ENCODE measurements around the gene MAN2A2.
A peak's percentile ranks its signal among the peaks of the same experiment; 100 is the strongest.
"Not testable (repeated sequence)": the region's sequence is repeated elsewhere in the genome, so short reads cannot be mapped to it uniquely, and the experiment has no call there.

MAN2A2 gene

DNA sequence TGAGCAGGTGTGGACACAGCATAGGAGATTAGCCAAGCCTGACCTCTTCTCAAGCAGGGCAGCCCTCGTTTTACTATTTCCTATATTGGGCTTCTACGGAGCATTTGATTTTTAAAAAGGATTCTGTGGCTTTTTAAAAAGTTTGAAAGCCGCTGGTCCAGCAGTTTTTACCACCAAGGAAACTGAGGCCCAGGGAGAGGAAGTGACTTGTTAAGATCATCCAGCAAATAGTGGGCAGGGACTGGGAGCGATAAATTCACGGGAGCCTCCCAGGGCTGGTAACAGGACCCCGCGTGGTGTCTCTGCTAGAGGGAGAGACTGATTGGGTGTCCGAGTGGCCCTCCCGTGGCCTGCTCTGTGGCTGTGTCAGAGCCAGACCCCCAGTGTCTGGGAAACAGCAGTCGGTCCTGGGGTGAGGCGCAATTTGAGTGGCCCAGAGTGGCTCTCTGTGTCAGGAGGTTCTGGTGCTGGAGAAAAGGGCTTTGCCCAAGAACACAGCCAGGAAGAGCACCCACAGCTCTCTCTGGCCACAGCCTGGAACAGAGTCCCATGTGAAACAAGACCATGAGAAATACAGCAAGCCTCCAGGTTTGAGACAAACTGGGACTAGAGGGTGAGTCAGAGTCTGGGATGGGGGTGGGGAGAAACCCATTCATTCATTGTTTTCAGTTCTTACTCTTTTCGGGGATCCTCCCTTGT is 30.5 kb upstream of the MAN2A2 start:
- H3K9ac ChIP-seq (ENCODE audit: low read depth, low read length): no peak overlapping the region
- peaks cover 14% of the 10 kb centered on the region for H3K36me3 ChIP-seq (ENCODE audit: control insufficient read depth, insufficient read depth, low read length)
- no peaks in the 10 kb centered on the region for H3K9me3 ChIP-seq (ENCODE audit: control insufficient read depth, insufficient read depth, low read length)
- H3K4me3 ChIP-seq (ENCODE audit: low read depth, low read length): peak overlapping the region; percentile 75
- H3K27me3 ChIP-seq (ENCODE audit: control insufficient read depth, insufficient read depth, low read length): no peaks in the 10 kb centered on the region
- peak overlapping the region; percentile 92 for H3K27ac ChIP-seq (ENCODE audit: low read depth, low read length)
- peaks cover 54% of the 10 kb centered on the region for H3K4me1 ChIP-seq (ENCODE audit: control insufficient read depth, insufficient read depth, low read length)

DNA sequence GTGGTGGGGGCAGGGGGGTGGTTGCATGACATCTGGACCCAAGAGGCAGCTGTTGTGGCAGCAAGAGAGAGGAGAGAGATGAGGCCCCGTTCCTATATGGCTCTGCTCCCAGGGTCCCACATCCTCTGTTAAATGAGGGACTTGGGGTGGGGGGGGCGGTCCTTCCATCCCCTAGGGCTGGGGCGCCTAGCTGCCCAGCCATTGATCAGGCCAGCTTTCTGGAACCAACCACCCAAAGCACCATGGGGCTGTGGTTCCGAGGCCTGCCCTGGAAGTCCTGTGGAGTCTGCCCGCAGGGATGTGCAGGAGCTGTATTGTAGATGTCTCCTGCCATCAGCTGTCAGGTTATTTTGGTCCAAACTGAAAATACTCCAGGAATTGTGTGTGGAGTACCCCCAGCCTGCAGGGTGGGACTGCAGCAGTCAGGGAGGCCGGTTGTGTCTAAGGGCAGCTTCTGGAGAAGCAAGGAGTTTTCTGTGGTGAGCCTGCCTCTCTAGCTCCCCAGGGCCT is 29.6 kb upstream of the MAN2A2 start:
- no peaks in the 10 kb centered on the region for H3K27me3 ChIP-seq (ENCODE audit: control insufficient read depth, insufficient read depth, low read length)
- no peak overlapping the region for H3K4me3 ChIP-seq (ENCODE audit: low read depth, low read length)
- H3K4me1 ChIP-seq (ENCODE audit: control insufficient read depth, insufficient read depth, low read length): peaks cover 47% of the 10 kb centered on the region
- H3K36me3 ChIP-seq (ENCODE audit: control insufficient read depth, insufficient read depth, low read length): peaks cover 20% of the 10 kb centered on the region
- no peaks in the 10 kb centered on the region for H3K9me3 ChIP-seq (ENCODE audit: control insufficient read depth, insufficient read depth, low read length)
- H3K27ac ChIP-seq (ENCODE audit: low read depth, low read length): peak overlapping the region; percentile 92
- H3K9ac ChIP-seq (ENCODE audit: low read depth, low read length): no peak overlapping the region

DNA sequence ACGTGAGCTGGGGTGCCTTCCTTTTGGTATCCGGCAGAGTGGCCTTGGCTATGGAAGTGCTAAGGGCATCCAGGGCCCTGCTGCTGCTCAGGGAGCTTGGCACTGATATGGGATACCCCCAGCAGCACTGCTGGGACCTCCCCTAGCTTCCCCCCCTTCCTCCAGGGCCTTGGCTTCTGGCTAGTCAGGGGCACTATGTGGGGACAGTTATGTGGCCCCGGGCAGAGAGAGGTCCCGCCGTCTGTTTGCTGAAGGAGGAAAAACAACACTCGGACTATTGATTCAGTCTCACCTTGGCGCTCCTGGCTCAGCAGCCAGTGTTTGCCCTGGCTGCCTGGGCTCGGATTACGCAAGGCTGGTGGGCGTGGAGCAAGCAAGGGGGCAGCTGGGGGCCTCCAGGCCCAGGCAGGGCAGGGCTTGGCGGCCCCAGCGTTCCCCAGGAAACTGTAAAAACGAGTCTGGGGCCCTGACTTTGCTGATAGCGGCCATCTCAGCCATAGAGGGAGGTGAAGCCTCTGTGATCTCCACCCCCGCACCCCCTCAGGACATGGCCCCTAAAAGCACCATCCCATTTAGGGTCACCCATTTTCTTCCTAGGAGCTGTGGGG is 29.0 kb upstream of the MAN2A2 start:
- no peak overlapping the region; the same call in 1 of the 2 replicates for H3K4me3 ChIP-seq (ENCODE audit: low read depth, low read length)
- H3K4me1 ChIP-seq (ENCODE audit: control insufficient read depth, insufficient read depth, low read length): peaks cover 42% of the 10 kb centered on the region
- peaks cover 23% of the 10 kb centered on the region for H3K36me3 ChIP-seq (ENCODE audit: control insufficient read depth, insufficient read depth, low read length)
- H3K27ac ChIP-seq (ENCODE audit: low read depth, low read length): peak overlapping the region; percentile 92
- no peak overlapping the region for H3K9ac ChIP-seq (ENCODE audit: low read depth, low read length)
- H3K9me3 ChIP-seq (ENCODE audit: control insufficient read depth, insufficient read depth, low read length): no peaks in the 10 kb centered on the region
- no peaks in the 10 kb centered on the region for H3K27me3 ChIP-seq (ENCODE audit: control insufficient read depth, insufficient read depth, low read length)

DNA sequence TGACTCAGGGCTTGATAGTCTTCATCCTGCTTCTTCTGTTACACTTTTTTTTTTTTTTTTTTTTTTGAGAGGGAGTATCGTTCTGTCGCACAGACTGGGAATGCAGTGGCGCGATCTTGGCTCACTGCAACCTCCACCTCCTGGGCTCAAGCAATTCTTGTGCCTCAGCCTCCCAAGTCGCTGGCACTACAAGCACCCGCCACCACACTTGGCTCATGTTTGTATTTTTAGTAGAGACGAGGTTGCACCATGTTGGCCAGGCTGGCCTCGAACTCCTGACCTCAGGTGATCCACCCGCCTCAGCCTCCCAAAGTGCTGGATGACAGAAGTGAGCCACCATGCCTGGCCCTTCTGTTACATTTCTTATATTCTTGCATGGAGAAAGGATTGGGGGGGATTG is 28.1 kb upstream of the MAN2A2 start:
- H3K9ac ChIP-seq (ENCODE audit: low read depth, low read length); H3K9me3 ChIP-seq (ENCODE audit: control insufficient read depth, insufficient read depth, low read length); H3K27ac ChIP-seq (ENCODE audit: low read depth, low read length); H3K27me3 ChIP-seq (ENCODE audit: control insufficient read depth, insufficient read depth, low read length); H3K4me3 ChIP-seq (ENCODE audit: low read depth, low read length): not testable (repeated sequence)
- Histone ChIP-seq H3K4me1 (ENCODE audit: control insufficient read depth, insufficient read depth, low read length) (peaks cover 33% of the 10 kb centered on the region), H3K36me3 (ENCODE audit: control insufficient read depth, insufficient read depth, low read length) (peaks cover 32% of the 10 kb centered on the region)

DNA sequence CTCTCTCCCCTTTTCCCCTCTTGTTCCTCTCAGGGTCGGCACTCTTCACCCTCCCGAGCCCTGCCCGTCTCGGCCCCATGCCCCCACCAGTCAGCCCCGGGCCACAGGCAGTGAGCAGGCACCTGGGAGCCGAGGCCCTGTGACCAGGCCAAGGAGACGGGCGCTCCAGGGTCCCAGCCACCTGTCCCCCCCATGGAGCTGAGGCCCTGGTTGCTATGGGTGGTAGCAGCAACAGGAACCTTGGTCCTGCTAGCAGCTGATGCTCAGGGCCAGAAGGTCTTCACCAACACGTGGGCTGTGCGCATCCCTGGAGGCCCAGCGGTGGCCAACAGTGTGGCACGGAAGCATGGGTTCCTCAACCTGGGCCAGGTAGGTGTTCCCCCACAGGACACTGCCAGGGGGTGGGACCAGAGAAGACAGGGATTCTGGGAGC is 27.5 kb upstream of the MAN2A2 start:
- Histone ChIP-seq H3K4me1 (ENCODE audit: control insufficient read depth, insufficient read depth, low read length) (peaks cover 27% of the 10 kb centered on the region), H3K27ac (ENCODE audit: low read depth, low read length) (no peak overlapping the region), H3K36me3 (ENCODE audit: control insufficient read depth, insufficient read depth, low read length) (peaks cover 38% of the 10 kb centered on the region), H3K9ac (ENCODE audit: low read depth, low read length) (no peak overlapping the region), H3K27me3 (ENCODE audit: control insufficient read depth, insufficient read depth, low read length) (no peaks in the 10 kb centered on the region), H3K4me3 (ENCODE audit: low read depth, low read length) (no peak overlapping the region), H3K9me3 (ENCODE audit: control insufficient read depth, insufficient read depth, low read length) (no peaks in the 10 kb centered on the region)

DNA sequence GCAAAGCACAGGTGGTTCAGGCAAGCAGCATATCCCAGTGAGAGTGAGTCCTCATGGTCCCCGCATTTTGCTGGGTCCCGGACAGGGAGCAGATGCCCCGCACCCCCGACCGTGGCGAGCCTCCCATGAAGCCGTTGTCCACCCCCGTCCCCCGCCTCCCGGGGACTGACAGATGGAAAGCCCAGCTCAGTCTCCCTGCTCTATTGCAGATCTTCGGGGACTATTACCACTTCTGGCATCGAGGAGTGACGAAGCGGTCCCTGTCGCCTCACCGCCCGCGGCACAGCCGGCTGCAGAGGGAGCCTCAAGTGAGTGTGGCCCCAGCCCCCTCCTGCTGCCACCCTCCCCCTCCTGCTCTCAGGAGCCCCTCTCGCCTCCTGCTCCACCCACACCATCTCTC is 27.1 kb upstream of the MAN2A2 start:
- Histone ChIP-seq H3K36me3 (ENCODE audit: control insufficient read depth, insufficient read depth, low read length) (peaks cover 42% of the 10 kb centered on the region), H3K9me3 (ENCODE audit: control insufficient read depth, insufficient read depth, low read length) (no peaks in the 10 kb centered on the region), H3K4me1 (ENCODE audit: control insufficient read depth, insufficient read depth, low read length) (peaks cover 24% of the 10 kb centered on the region), H3K27ac (ENCODE audit: low read depth, low read length) (no peak overlapping the region), H3K9ac (ENCODE audit: low read depth, low read length) (no peak overlapping the region), H3K4me3 (ENCODE audit: low read depth, low read length) (no peak overlapping the region), H3K27me3 (ENCODE audit: control insufficient read depth, insufficient read depth, low read length) (no peaks in the 10 kb centered on the region)

DNA sequence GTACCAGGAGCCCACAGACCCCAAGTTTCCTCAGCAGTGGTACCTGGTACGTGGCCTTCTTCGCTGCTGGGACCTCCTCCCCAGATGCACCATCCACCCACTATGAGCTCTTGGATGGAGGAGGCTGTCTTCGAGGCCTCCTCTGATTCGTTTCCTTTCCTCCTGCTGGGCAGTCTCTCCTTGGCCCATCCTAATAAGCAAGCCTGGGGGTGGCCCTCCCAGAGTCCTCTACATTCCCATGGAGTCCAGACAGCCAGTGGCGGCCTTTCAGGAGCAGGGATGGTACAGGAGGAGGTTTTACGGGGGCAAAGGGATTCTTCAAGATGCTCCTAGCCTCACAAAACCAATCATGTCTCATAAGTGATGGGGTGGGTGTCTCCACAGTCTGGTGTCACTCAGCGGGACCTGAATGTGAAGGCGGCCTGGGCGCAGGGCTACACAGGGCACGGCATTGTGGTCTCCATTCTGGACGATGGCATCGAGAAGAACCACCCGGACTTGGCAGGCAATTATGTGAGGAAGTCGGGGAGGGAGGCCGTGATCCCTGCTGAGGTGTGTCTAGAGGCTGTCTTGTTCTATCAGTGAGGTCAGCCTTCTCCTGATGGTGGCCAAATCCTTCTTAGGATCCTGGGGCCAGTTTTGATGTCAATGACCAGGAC is 26.5 kb upstream of the MAN2A2 start:
- H3K4me1 ChIP-seq (ENCODE audit: control insufficient read depth, insufficient read depth, low read length): peaks cover 24% of the 10 kb centered on the region
- H3K36me3 ChIP-seq (ENCODE audit: control insufficient read depth, insufficient read depth, low read length): peaks cover 48% of the 10 kb centered on the region
- no peaks in the 10 kb centered on the region for H3K27me3 ChIP-seq (ENCODE audit: control insufficient read depth, insufficient read depth, low read length)
- no peak overlapping the region for H3K9ac ChIP-seq (ENCODE audit: low read depth, low read length)
- no peak overlapping the region for H3K4me3 ChIP-seq (ENCODE audit: low read depth, low read length)
- no peaks in the 10 kb centered on the region for H3K9me3 ChIP-seq (ENCODE audit: control insufficient read depth, insufficient read depth, low read length)
- H3K27ac ChIP-seq (ENCODE audit: low read depth, low read length): no peak overlapping the region

DNA sequence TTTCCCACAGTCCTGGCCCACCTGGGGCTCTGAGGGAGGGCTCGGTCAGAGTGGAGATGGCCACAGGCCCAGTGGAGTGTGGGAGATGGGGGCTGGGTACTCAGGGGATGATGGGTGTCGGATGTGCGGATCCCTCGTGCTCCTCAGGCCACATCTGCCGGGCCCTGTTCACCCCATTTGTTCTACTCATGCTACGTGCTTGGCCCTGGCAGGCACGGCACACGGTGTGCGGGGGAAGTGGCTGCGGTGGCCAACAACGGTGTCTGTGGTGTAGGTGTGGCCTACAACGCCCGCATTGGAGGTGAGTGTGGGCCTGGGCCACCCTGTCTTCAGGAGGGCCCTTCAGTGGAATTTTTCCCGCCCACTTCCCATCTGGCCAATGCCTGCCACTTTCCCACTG is 25.8 kb upstream of the MAN2A2 start:
- Histone ChIP-seq H3K9me3 (ENCODE audit: control insufficient read depth, insufficient read depth, low read length) (no peaks in the 10 kb centered on the region), H3K27me3 (ENCODE audit: control insufficient read depth, insufficient read depth, low read length) (no peaks in the 10 kb centered on the region), H3K4me1 (ENCODE audit: control insufficient read depth, insufficient read depth, low read length) (peaks cover 22% of the 10 kb centered on the region), H3K36me3 (ENCODE audit: control insufficient read depth, insufficient read depth, low read length) (peaks cover 48% of the 10 kb centered on the region), H3K9ac (ENCODE audit: low read depth, low read length) (no peak overlapping the region), H3K4me3 (ENCODE audit: low read depth, low read length) (no peak overlapping the region), H3K27ac (ENCODE audit: low read depth, low read length) (no peak overlapping the region)

DNA sequence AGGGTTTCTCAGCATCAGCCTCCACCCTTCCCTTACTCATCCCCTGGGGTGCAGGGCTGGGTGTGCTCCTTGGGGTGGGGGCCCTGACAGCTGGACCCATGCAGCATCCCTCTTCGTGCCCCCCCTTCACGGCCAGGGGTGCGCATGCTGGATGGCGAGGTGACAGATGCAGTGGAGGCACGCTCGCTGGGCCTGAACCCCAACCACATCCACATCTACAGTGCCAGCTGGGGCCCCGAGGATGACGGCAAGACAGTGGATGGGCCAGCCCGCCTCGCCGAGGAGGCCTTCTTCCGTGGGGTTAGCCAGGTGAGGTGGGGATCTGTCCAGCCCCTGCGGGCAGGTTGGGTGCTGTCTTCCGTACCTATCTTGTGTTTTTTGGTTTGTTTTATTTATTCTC is 25.1 kb upstream of the MAN2A2 start:
- H3K27me3 ChIP-seq (ENCODE audit: control insufficient read depth, insufficient read depth, low read length): no peaks in the 10 kb centered on the region
- H3K4me3 ChIP-seq (ENCODE audit: low read depth, low read length): no peak overlapping the region
- peaks cover 15% of the 10 kb centered on the region for H3K4me1 ChIP-seq (ENCODE audit: control insufficient read depth, insufficient read depth, low read length)
- no peaks in the 10 kb centered on the region for H3K9me3 ChIP-seq (ENCODE audit: control insufficient read depth, insufficient read depth, low read length)
- no peak overlapping the region for H3K9ac ChIP-seq (ENCODE audit: low read depth, low read length)
- no peak overlapping the region for H3K27ac ChIP-seq (ENCODE audit: low read depth, low read length)
- H3K36me3 ChIP-seq (ENCODE audit: control insufficient read depth, insufficient read depth, low read length): peaks cover 48% of the 10 kb centered on the region

DNA sequence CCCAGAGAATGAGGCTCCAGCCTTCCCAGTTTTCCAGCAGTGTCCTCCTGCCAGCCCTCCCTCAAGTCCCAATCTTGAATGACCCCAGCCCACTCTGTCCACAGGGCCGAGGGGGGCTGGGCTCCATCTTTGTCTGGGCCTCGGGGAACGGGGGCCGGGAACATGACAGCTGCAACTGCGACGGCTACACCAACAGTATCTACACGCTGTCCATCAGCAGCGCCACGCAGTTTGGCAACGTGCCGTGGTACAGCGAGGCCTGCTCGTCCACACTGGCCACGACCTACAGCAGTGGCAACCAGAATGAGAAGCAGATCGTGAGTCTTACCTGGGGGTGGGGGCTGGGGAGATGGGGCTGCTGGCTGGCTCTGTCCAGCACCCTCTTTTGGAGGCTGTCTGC is 24.4 kb upstream of the MAN2A2 start:
- Histone ChIP-seq H3K9ac (ENCODE audit: low read depth, low read length) (no peak overlapping the region), H3K27ac (ENCODE audit: low read depth, low read length) (no peak overlapping the region), H3K4me1 (ENCODE audit: control insufficient read depth, insufficient read depth, low read length) (peaks cover 15% of the 10 kb centered on the region), H3K4me3 (ENCODE audit: low read depth, low read length) (no peak overlapping the region), H3K9me3 (ENCODE audit: control insufficient read depth, insufficient read depth, low read length) (no peaks in the 10 kb centered on the region), H3K36me3 (ENCODE audit: control insufficient read depth, insufficient read depth, low read length) (peaks cover 48% of the 10 kb centered on the region), H3K27me3 (ENCODE audit: control insufficient read depth, insufficient read depth, low read length) (no peaks in the 10 kb centered on the region)

DNA sequence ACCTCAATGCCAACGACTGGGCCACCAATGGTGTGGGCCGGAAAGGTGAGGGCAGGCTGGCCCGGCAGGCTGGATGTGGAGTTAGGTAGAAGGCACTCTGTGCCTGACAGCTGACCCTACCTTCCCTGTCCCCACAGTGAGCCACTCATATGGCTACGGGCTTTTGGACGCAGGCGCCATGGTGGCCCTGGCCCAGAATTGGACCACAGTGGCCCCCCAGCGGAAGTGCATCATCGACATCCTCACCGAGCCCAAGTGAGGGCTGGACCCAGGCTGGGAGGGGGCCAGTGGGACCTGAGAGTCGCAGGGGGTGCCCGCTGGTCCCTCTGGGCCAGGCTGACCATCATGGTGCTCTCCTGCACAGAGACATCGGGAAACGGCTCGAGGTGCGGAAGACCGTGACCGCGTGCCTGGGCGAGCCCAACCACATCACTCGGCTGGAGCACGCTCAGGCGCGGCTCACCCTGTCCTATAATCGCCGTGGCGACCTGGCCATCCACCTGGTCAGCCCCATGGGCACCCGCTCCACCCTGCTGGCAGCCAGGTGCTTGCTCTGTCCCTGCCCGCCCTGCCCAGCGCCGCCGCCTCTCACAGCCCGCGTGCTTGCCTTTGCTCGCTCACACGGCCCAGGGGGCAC is 23.3 kb upstream of the MAN2A2 start:
- H3K4me1 ChIP-seq (ENCODE audit: control insufficient read depth, insufficient read depth, low read length): peaks cover 11% of the 10 kb centered on the region
- no peak overlapping the region for H3K27ac ChIP-seq (ENCODE audit: low read depth, low read length)
- no peak overlapping the region for H3K9ac ChIP-seq (ENCODE audit: low read depth, low read length)
- H3K4me3 ChIP-seq (ENCODE audit: low read depth, low read length): no peak overlapping the region
- peaks cover 48% of the 10 kb centered on the region for H3K36me3 ChIP-seq (ENCODE audit: control insufficient read depth, insufficient read depth, low read length)
- H3K9me3 ChIP-seq (ENCODE audit: control insufficient read depth, insufficient read depth, low read length): no peaks in the 10 kb centered on the region
- H3K27me3 ChIP-seq (ENCODE audit: control insufficient read depth, insufficient read depth, low read length): no peaks in the 10 kb centered on the region

All from HUES48 (cell line).